GM12865 (cell line): ENCODE data around the gene DBI.

Experiments used
- DNase-seq: peaks from one replicate; pipeline ENCODE4 v3.0.0; 2010; ENCODE audit warnings: low read depth
- H3K4me3 ChIP-seq: 2 replicates; pipeline ENCODE4 v1.5.1; 2011; ENCODE audit warnings: mild to moderate bottlenecking, low read depth, low read length, control low read depth
- TF ChIP-seq, protein P1 (sequence below): IDR thresholded peaks from 2 replicates; pipeline ENCODE4 v1.5.1; 2011; ENCODE audit warnings: low read length, control low read depth, low read depth, inconsistent platforms; ENCODE audit not compliant: insufficient read depth; ENCODE audit errors: missing control alignments

The DBI gene

DNA sequence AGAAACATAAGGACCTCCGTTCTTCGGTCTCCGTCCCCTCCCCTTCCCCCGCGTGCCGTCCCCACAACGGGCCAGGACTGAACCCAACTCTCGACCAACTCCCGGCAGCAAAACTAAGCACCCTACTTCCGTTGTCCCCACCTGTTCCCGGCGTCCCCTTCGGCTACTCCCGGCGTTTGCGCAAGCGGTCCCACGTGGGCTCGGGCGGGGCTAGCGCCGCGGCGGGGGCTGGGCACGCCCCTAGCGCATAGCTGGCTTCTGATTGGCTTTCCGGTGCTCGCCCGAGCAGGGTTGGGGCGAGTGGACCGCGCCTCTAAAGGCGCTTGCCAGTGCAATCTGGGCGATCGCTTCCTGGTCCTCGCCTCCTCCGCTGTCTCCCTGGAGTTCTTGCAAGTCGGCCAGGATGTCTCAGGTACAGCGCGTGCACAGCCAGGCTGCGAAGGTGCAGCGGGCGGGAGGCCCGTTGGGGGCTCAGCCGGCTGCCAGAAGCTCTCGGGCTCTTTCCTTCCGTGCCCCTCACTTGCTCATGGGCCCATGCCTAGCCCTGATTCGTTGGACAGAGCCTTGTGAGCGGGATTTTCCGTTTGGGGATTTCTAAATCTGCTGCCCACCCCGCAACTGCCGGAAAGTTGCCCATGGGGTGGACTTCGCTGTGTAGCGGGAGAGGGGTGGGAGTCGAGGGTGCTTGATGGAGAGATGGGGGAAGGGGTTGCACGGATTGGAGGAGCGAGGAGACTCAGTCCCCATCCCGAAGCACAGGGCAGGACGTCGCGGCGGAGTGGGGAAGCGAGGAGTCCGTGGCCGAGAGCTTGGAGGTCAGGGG, at the start of gene DBI, which contains the start of gene C2orf76:
Gene DBI, plus strand, starts transcription at position 329 of the 823 bp plus-strand sequence. Its CDS starts 75 bp downstream, at position 404.
Gene C2orf76, minus strand, starts transcription at position 186 of the 823 bp plus-strand sequence. CDS start 26,875 bp downstream, outside the sequence.
- TF ChIP-seq, protein P1, sequence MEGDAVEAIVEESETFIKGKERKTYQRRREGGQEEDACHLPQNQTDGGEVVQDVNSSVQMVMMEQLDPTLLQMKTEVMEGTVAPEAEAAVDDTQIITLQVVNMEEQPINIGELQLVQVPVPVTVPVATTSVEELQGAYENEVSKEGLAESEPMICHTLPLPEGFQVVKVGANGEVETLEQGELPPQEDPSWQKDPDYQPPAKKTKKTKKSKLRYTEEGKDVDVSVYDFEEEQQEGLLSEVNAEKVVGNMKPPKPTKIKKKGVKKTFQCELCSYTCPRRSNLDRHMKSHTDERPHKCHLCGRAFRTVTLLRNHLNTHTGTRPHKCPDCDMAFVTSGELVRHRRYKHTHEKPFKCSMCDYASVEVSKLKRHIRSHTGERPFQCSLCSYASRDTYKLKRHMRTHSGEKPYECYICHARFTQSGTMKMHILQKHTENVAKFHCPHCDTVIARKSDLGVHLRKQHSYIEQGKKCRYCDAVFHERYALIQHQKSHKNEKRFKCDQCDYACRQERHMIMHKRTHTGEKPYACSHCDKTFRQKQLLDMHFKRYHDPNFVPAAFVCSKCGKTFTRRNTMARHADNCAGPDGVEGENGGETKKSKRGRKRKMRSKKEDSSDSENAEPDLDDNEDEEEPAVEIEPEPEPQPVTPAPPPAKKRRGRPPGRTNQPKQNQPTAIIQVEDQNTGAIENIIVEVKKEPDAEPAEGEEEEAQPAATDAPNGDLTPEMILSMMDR = no peak
- peak; percentile 98 for DNase-seq
- H3K4me3 ChIP-seq = peak within 1 kb of the TSS; percentile 97

DNA sequence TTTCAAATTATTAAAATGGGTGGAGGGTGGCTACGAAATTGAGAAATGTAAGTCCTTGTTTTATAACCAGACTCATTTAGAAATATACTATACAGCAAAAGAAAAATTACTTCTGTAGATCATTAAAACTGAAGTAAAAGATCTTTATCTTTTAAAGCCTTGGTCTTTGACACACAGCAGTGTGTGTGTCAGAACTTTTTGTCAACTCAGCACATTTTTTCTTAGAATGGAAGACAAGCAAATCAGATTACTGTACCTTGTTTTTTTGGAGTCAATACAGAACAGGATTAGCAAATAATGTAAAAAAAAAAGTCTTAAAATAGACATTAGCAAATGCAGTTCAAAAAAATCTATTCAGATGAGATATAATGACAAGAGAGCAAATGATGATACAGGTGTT, 49.2 kb upstream of the DBI start:
- H3K4me3 ChIP-seq = no peak overlapping the region
- DNase-seq = no peak
- TF ChIP-seq, protein P1 = no peak

DNA sequence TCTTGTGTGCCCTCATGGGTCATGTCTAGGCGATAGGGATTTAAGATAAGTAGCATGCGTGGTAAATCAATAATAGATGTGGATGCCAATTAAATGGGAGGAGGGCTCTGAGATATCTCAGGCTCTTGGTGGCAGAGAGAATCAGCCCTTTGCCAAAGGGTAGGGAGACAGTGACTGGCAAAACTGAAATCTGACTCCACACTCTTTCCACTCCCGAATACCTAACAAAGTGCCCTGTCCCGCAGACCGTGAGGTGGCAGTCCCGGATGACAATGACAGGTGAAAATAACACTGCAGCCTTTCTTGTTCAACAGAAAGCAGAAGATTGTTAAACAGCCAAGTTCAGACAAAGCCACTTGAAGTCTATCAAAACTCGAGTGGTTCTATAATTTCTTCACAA, 47.2 kb upstream of the DBI start:
- H3K4me3 ChIP-seq = no peak overlapping the region
- no peak for DNase-seq

DNA sequence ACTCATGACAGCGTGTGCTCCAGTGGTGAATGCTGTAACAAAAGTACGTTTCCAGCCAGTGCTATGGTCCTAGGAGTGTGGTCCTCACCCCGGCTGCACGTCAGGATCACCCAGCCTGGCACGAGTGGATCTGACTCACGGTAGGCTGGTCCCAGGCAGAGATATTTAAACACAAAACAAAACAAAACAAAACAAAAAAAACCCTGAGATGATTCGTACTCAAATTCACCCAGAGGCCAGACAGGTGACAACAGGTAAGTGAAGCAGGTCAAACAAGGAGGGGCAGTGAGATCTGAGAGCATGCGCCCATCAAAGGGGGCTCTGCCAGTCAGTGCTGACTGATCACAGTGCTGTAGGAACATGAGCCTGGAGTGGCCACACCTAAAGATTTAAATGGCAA, 43.3 kb upstream of the DBI start:
- no peak overlapping the region for H3K4me3 ChIP-seq
- TF ChIP-seq, protein P1 = no peak
- DNase-seq = no peak

More for the DNA sequence above, 47.2 kb upstream of the DBI start:
- TF ChIP-seq, protein P1 = no peak

DNA sequence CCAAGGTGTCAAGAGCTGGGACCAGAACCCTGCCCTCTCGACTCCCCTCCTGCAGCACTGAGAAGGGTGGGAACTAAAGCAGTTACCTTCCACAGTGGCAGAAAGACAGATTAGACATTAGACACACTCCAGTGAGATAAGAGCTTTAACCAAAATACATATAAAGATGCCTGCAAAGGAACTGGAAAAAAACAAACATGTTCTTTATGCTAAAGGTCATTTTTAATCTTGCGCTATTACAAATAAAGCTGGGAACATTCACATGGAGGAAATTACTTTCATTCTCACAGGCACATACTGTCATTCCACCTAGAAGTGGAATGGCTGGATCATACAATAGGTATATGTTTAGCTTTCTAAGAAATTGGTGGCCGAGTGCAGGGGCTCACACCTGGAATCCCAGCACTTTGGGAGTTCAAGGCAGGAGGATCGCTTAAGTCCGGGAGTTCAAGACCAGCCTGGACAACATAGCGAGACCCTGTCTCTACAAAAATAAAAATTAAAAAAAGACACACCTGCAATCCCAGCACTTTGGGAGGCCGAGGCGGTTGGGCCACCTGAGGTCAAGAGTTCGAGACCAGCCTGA, 42.0 kb upstream of the DBI start:
- TF ChIP-seq, protein P1 = no peak
- DNase-seq = no peak
- H3K4me3 ChIP-seq = no peak overlapping the region

DNA sequence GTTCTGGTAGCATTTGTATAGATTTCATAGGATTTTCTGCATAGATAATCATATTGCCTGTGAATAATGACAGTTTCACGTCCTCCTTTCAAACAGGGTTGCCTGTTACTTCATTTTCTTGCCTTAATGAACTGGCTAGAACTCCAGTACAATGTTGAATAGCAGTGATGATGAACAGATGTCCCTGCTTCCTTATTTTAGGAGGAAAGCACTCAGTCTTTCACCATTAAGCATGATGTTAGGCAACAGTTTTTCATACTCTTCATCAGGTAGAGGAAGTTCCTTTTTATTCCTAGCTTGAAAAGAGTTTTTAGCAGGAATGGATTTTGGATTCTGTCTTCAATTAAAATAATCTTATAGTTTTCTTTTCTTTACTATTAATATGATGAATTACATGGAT, 39.8 kb upstream of the DBI start:
- DNase-seq = no peak
- TF ChIP-seq, protein P1 = no peak
- no peak overlapping the region for H3K4me3 ChIP-seq

DNA sequence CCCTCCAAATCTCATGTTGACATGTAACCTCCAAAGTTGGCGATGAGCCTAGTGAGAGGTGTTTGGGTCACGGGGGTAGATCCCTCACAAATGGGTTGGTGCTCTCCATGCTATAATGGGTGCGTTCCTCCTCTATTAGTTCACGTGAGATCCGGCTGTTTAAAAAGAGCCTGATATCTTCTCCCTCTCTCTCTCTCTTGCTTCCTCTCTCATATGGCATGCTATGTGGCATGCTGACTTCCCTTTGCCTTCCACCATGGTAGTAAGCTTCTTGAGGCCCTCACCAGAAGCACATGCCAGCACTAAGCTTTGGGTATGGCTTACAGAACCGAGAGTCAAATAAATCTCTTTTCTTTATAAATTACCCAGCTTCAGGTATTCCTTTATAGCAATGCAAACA, 39.3 kb upstream of the DBI start:
- TF ChIP-seq, protein P1 = no peak
- no peak overlapping the region for H3K4me3 ChIP-seq
- DNase-seq = no peak
